GM19452 (cell line): ENCODE results near the gene OR11H6.
"Not testable (repeated sequence)": the region's sequence is repeated elsewhere in the genome, so short reads cannot be mapped to it uniquely, and the experiment has no call there.

Experiments used
- ATAC-seq: cut with Tn5 transposase; IDR thresholded peaks from one replicate; pipeline ENCODE4 v1.9.1; 2021; ENCODE audit not compliant: unreplicated experiment

Gene OR11H6

GRCh38 chr14:20223410-20223809 lies at the start of gene OR11H6:
OR11H6 (plus strand) TSS chr14:20223710; CDS start chr14:20223710, 0 bp downstream.
- ATAC-seq, result no peak

- not testable (repeated sequence) for ATAC-seq
These were observed 49.3 kb upstream of the OR11H6 start for GRCh38 chr14:20174205-20174604.

- ATAC-seq, result no peak
These were observed 47.2 kb upstream of the OR11H6 start for GRCh38 chr14:20176330-20176729.

- no peak for ATAC-seq
These were observed 46.0 kb upstream of the OR11H6 start for GRCh38 chr14:20177433-20177974.

- no peak for ATAC-seq
These were observed 44.3 kb upstream of the OR11H6 start for GRCh38 chr14:20179218-20179617.

- no peak for ATAC-seq
These were observed 43.6 kb upstream of the OR11H6 start for GRCh38 chr14:20179880-20180279.

GRCh38 chr14:20180486-20180885 lies 43.0 kb upstream of the OR11H6 start:
- no peak for ATAC-seq

- no peak for ATAC-seq
These were observed 39.3 kb upstream of the OR11H6 start for GRCh38 chr14:20184181-20184580.

GRCh38 chr14:20190596-20190995 lies 32.9 kb upstream of the OR11H6 start, which contains the start of gene OR11G2:
OR11G2 (plus strand) TSS chr14:20190896; CDS start chr14:20197438, 6,542 bp downstream.
- no peak for ATAC-seq

GRCh38 chr14:20191396-20191795 lies 32.1 kb upstream of the OR11H6 start:
- no peak for ATAC-seq

GRCh38 chr14:20194101-20194500 lies 29.4 kb upstream of the OR11H6 start:
- no peak for ATAC-seq

- ATAC-seq, result not testable (repeated sequence)
These were observed 28.3 kb upstream of the OR11H6 start for GRCh38 chr14:20195170-20195569.

GRCh38 chr14:20195911-20196310 lies 27.6 kb upstream of the OR11H6 start:
- ATAC-seq, result no peak

- no peak for ATAC-seq
These were observed 26.1 kb upstream of the OR11H6 start for GRCh38 chr14:20197459-20197858.

- ATAC-seq, result no peak
These were observed 24.5 kb upstream of the OR11H6 start for GRCh38 chr14:20198991-20199390.

GRCh38 chr14:20204721-20205120 lies 18.8 kb upstream of the OR11H6 start:
- ATAC-seq, result no peak

GRCh38 chr14:20209595-20209994 lies 13.9 kb upstream of the OR11H6 start:
- no peak for ATAC-seq

GRCh38 chr14:20212406-20212805 lies 11.1 kb upstream of the OR11H6 start:
- ATAC-seq, result not testable (repeated sequence)

- ATAC-seq, result no peak
These were observed 8.3 kb upstream of the OR11H6 start for GRCh38 chr14:20215196-20215595.

GRCh38 chr14:20219033-20219432 lies 4.5 kb upstream of the OR11H6 start:
- no peak for ATAC-seq

GRCh38 chr14:20228681-20229080 lies 5.2 kb downstream of the OR11H6 start, which contains the start of gene OR11H7:
OR11H7 (plus strand) TSS chr14:20228981.
- ATAC-seq, result no peak

GRCh38 chr14:20235415-20235814 lies 11.9 kb downstream of the OR11H6 start:
- ATAC-seq, result not testable (repeated sequence)

GRCh38 chr14:20247646-20248246 lies 24.2 kb downstream of the OR11H6 start:
- ATAC-seq, result no peak
